Measurements from ENCODE around the gene TTLL9.

Gene TTLL9

GRCh38 chr20:31857861-31858759 lies 12.3 kb upstream of the TTLL9 start:
- no peak for DNase-seq (ENCODE audit: low spot score)

DNA sequence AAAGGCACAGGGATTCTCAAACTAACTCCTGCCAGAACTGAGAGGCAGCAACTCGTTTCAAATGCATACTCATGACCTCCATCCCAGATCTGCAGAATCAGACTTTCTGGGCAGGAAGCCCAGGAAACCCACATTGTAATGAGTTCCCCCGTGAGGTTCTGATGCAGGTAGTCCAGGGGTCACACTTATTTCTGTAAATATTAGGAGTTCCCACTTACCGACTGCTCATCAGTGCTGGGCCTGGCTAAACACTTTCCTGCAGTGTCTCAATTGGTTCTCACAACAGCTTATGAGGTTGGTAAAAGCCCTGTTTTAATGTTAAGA lies 11.7 kb upstream of the TTLL9 start:
- DNase-seq (ENCODE audit: low spot score): no peak

DNA sequence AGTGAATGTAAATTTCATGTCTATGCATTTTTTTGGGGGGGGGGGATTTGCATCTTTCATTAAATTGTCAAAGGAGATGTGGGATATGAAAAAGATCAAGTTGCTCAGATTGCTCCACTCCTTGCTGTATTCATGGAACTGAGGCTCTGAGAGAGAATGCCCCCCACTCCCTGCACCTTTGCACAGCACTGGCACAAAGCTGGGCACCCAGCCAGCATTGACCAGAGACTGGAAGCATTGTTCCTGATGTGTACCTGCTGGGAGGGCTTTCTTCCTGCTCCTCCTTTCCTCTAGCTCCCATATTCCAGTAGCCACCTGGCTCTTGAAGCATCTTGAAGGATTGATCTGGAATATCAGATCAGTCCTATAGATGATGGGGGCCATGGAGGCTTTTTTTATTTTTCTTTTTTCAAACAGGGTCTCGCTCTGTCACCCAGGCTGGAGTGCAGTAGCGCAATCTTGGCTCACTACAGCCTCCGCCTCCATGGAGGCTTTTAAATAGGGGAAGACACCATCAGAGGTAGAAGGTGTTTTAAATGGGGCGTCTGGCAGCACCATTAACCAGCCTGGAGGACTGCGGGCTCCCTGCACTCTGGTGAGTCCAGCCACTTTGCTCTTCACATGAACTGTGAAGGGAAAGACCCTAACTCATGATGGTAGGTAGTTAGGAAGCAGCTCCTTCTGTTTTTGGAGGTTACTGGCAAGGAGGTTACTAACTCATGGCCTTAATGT lies 11.0 kb upstream of the TTLL9 start:
- no peak for DNase-seq (ENCODE audit: low spot score)

- no peak for DNase-seq (ENCODE audit: low spot score)
These were observed 10.4 kb upstream of the TTLL9 start for GRCh38 chr20:31859998-31860380.

- peak; percentile 41 for DNase-seq (ENCODE audit: low spot score)
These were observed 9.9 kb upstream of the TTLL9 start for GRCh38 chr20:31860390-31861134.

- no peak for DNase-seq (ENCODE audit: low spot score)
These were observed 9.4 kb upstream of the TTLL9 start for GRCh38 chr20:31861135-31861384.

DNA sequence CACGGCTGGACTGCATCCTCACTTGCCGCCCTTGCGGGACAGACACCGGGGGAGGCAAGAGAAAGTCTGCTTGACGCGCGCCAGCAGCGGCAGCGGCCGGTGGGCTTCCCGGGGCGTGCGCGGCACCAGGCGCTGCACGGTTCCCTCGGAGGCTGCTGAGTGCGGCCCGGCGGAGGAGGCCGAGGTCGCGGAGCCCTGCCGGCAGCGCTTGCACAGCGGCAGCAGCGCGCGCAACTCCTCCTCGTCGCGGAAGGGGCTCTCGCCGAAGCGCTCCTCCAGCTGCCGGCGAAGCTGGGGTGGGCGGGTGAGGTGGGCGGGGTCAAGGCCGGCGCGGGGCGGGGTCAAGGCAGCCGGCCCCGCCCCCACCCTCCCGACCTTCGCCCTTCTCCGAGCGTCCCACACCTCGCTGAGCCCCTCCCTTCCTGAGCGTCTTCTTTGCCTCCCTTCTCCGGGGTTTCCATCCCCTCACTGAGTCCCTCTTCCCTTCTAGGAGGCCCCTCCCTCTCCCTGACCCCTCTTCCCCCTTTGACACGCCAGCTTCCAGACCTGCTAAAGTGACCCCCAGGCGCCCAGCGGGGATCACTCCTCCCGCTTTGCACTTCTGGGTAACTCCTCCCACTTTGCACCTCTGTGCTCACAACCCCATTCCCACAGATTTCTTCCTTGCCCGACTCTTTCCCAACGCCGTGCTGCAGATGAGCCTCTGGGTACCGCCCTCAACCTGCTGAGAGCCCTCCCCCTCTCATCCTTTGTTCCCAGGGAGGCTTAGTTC lies 8.9 kb upstream of the TTLL9 start:
- DNase-seq (ENCODE audit: low spot score): peak; percentile 67

DNA sequence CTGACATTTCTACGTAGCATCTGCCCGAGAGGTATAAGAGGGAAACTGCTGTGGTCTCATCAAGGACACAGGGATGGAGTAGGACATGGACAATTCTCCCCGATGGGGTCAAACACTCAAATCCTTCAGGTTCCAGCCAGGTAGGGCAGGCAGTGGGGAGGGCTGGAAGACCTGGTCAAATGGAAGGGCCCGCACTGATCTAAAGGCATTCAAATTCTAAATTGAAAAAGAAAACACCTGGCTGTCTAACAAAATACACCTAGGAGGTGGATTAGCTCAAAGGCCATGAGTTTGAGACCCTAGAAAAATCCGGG lies 8.3 kb upstream of the TTLL9 start:
- DNase-seq (ENCODE audit: low spot score): no peak

DNA sequence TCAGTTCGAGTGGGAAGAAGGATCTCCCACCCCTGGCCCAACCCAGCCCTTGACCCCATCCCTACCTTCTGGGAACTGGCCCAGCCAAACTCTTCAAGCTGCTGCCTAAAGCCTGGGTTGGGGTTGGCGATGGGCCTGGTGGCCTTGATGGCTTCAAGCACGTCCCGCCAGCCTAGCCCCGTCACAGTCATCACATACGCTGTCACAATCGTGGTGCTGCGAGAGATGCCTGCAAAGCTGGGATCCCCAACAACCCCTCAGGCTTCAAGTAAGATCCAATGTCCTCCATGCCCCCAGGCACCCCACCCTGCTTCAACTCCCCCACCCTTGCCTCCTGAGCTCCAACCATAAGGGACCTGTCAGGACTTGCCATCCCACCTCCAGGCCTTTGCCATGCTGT lies 7.9 kb upstream of the TTLL9 start:
- no peak for DNase-seq (ENCODE audit: low spot score)

DNA sequence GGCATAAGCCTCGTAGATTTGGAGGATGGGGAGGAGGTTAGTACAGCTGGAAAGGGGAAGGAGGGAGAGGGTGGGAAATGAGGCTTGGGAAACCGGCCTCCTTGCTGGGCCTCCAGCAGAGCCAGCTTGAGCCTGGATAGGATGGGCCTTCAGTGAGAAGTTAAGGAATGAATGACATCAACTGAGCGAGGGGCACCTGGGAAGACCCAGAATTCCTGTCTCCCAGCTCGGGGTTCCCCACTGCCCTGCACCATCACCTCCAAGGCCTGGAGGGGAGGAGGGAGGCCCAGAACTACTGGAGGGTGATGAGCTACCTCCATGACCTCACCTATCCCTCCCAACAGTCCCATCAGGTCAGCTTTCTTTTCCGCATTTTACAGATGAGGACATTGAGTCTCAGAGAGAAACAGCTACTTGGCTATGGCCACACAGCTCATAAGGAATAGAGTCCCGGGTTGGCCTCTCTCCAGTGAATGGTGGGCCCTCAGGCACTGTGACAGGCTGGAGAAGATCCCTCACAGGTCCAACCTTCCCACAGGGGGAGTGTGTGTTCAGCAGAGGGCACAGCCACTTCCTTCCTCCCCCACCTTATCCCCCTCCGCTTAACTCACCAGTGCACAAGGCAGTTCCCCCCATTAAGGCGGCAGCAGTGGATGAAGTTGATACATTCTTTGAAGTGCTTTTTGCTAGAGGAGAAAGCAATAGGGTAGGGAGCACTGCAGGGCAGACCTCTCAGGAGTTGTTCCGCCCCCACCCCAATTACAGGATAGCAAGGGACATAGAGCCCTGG lies 6.9 kb upstream of the TTLL9 start:
- no peak for DNase-seq (ENCODE audit: low spot score)

DNA sequence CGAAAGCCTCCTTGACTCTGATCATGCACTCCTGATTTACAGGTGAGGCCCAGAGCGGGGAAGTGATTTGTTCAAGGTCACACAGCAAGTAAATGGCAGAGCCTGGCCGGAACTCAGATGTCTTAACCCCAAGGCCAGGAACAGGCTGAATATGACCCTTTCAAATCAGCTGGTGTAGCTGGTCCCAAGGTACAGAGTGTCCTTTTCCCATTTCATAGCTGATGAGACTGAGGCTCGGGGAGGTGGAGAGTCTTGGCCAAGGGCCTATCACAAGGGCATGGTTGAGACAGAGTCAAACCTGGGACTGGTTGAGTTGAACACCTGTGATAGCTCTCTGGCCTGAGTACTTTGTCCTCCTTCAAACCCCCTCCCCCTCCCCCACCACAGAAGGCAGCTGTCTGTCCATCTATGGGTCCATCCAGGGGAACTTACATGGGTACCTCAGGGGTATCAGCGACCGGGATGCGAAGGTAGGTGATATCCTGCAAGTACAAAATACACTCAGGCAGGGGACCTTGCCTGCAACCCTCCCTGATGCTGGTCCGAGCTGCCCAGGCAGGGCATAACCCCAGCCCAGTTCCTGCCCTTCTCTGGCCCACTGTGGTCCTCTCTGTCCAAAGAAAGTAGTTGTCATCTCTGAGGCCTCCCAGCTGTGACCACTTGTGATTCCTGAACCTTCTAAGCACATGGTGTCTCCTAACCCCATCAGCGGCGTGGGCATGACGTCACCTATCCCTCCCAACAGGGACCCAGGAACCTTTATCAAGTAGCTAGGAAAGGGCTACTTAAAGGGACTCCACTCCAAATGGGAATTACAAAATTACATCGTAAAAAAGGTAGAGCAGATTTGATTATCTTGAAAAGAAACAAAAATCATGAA lies 5.7 kb upstream of the TTLL9 start:
- no peak for DNase-seq (ENCODE audit: low spot score)

DNA sequence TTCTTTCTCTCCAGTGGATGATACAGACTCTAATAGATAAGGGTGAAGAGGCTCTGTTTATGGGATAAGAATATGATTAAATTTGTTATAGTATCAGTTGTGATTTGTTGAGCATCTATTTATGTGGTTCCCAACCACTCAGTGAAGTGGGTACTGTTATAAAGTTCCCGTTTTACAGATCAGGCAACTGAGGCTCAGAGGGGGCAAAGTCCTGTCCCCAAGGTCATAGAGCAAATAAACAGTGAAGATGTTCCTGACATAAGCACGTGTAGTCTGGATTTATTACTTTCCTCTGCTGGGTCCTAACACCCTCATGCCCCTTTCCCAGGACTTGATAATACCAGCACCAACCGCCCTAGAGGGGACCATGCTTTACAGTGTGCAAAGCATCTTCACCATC lies 4.2 kb upstream of the TTLL9 start:
- no peak for DNase-seq (ENCODE audit: low spot score)

DNA sequence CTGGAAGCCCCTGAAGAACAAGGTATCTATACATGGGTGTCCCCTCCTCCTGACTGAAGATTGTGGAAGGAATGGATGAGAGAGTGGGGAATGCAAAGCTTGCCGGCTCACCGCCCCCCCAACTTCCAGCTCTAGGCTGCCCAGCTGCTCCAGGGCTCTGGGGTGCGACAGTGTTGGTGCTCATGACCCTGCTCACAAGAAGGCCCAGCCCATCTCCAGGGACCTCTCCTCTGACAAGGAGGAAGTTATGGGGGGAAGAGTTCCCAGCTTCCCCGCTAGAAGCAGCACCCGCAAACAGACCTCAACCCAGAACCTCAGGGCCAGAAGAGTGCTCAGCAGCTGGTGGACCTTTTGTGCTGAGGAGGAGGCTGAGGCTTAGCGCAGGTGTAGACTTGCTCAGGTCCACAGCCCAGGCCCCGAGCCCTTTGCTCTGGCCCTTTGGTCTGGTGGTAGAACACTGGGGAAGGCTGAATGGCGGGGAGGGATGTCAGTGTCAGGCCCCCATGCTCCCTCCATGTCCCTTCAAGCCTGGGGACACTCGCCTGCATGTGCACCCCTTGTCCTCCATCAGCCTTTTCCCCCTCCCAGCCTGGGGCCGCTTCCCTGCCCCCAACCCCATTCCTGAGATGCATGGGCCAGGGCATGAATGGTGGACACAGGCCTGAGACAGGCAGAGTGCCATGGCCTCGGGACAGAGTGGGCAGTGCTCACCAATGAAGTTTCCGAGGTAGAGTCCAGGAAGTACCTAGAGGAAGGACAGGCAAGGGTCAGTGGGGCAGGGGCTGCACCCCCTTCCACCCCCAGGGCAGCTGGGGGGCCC lies 1.4 kb upstream of the TTLL9 start:
- no peak for DNase-seq (ENCODE audit: low spot score)

DNA sequence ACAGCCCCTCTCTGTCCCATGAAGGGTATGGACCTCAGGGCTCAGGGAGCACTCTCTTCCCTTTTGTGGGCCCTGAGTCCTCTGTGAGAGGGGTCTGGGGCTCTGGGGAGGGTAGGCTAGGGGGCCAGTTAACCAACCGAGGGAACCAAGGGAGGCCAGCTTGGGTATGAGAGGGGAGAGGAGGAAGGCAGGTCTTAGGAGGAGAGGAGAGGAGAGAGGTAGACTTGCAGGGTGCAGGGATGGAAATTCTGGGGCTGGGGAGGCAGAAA lies 827 bp upstream of the TTLL9 start:
- DNase-seq (ENCODE audit: low spot score): no peak

- no peak for DNase-seq (ENCODE audit: low spot score)
These were observed 538 bp downstream of the TTLL9 start for GRCh38 chr20:31870726-31871617.

DNA sequence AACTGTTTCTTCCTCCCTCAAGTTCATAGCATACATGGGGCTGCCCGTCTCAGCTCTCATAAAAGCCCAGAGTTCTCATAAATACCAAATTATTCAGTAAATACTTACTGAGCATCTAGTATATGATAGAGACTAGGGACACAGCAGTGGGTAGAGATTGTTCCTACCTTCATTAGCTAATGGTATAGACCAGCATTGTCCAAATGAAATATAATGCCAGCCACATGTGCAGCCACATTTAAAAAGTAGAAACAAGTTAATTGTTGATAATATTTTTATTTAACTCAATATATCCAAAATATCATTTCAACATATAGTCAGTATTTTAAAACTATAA lies 1.2 kb downstream of the TTLL9 start:
- DNase-seq (ENCODE audit: low spot score): no peak

DNA sequence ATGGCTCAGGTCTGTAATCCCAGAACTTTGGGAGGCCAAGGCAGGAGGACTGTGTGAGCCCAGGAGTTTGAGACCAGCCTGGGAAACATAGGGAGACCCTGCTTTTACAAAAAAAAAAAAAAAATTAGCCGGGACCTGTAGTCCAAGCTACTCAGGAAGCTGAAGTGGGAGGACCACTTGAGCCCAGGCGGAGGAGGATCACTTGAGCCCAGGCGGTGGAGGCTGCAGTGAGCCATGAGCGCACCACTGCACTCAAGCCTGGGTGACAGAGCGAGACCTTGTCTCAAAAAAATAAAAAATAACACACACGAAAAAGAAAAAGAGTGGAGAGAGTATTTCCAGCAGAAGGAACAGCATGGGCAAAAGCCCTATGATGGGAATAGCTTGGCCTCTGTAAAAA lies 2.0 kb downstream of the TTLL9 start:
- DNase-seq (ENCODE audit: low spot score): no peak

DNA sequence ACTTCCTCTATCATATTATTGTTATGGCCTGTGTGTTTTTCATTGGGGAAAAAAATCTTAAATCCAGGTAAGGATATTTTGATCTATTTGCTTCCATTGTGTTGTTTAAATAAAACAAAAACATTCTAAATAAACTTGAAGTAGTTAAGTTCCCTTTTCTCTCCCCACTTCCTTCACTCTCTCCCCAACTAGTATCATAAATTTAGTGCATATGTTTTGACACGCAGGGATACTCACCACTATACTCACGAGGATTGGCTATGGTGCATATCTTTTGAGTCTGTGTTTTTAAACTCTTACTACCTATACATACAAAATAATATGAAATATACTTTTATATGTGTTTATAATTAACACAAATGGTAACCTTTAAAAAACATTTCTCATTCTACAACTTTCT lies 5.2 kb downstream of the TTLL9 start:
- DNase-seq (ENCODE audit: low spot score): no peak

GRCh38 chr20:31877684-31878083 lies 7.2 kb downstream of the TTLL9 start:
- no peak for DNase-seq (ENCODE audit: low spot score)

Measured in AG08395 (cell line).